H9 (cell line): Measurements from ENCODE around the gene MAN1B1. TPM values are rescaled to one million over a fixed set of nuclear protein-coding genes. Genes with fewer than 3 reads are reported as not detected.

ENCODE experiments used
- DNase-seq: peaks from one replicate; pipeline ENCODE4 v3.0.0-alpha.2; 2017
- H2AFZ ChIP-seq: one replicate; pipeline ENCODE4 v1.6.1; 2013; ENCODE audit warnings: mild to moderate bottlenecking, low read length, control low read depth, moderate library complexity
- H2AK5ac ChIP-seq: 2 replicates; pipeline ENCODE4 v1.6.1; 2013; ENCODE audit warnings: low read length, control low read depth, mixed read lengths; ENCODE audit not compliant: insufficient read length
- H2BK120ac ChIP-seq: one replicate; pipeline ENCODE4 v1.6.1; 2013; ENCODE audit warnings: low read depth, mild to moderate bottlenecking, low read length, control low read depth, inconsistent platforms; ENCODE audit not compliant: poor library complexity, severe bottlenecking
- H2BK12ac ChIP-seq: 2 replicates; pipeline ENCODE4 v1.6.1; 2013; ENCODE audit warnings: low read length, control low read depth, mixed read lengths, low read depth; ENCODE audit not compliant: insufficient read length
- H2BK15ac ChIP-seq: 2 replicates; pipeline ENCODE4 v1.6.1; 2013; ENCODE audit warnings: low read depth, low read length, control low read depth
- H2BK20ac ChIP-seq: one replicate; pipeline ENCODE4 v1.6.1; 2013; ENCODE audit warnings: low read depth, mild to moderate bottlenecking, low read length, control low read depth, inconsistent platforms; ENCODE audit not compliant: poor library complexity, severe bottlenecking
- H2BK5ac ChIP-seq: 2 replicates; pipeline ENCODE4 v1.6.1; 2013; ENCODE audit warnings: low read length, control low read depth, mixed read lengths; ENCODE audit not compliant: insufficient read length
- H3K14ac ChIP-seq: 2 replicates; pipeline ENCODE4 v1.6.1; 2013; ENCODE audit warnings: low read length, control low read depth; ENCODE audit not compliant: insufficient read depth
- H3K18ac ChIP-seq: 2 replicates; pipeline ENCODE4 v1.6.1; 2013; ENCODE audit warnings: low read depth, mild to moderate bottlenecking, mixed read lengths, low read length, control low read depth; ENCODE audit not compliant: insufficient read length
- H3K23ac ChIP-seq: 2 replicates; pipeline ENCODE4 v1.6.1; 2013; ENCODE audit warnings: low read length, control low read depth, mixed read lengths, low read depth; ENCODE audit not compliant: insufficient read length
- H3K23me2 ChIP-seq: 2 replicates; pipeline ENCODE4 v1.6.1; 2013; ENCODE audit warnings: low read depth, mild to moderate bottlenecking, mixed read lengths, low read length, control low read depth; ENCODE audit not compliant: insufficient read length, poor library complexity, severe bottlenecking
- H3K27ac ChIP-seq: 2 replicates; pipeline ENCODE4 v1.5.1; 2013; ENCODE audit warnings: low read length, control low read depth, mixed read lengths, low read depth; ENCODE audit not compliant: insufficient read length
- H3K27me3 ChIP-seq: 2 replicates; pipeline ENCODE4 v1.6.1; 2013; ENCODE audit warnings: low read length, control low read depth, inconsistent platforms; ENCODE audit not compliant: insufficient read depth
- H3K4ac ChIP-seq: 2 replicates; pipeline ENCODE4 v1.6.1; 2013; ENCODE audit warnings: low read depth, mild to moderate bottlenecking, control low read depth, inconsistent platforms, low read length, moderate library complexity
- H3K4me1 ChIP-seq: 2 replicates; pipeline ENCODE4 v1.6.1; 2013; ENCODE audit warnings: low read length, control low read depth, inconsistent platforms; ENCODE audit not compliant: insufficient read depth
- H3K4me2 ChIP-seq: 2 replicates; pipeline ENCODE4 v1.6.1; 2013; ENCODE audit warnings: low read length, control low read depth, mixed read lengths; ENCODE audit not compliant: insufficient read length, insufficient read depth
- H3K56ac ChIP-seq: 2 replicates; pipeline ENCODE4 v1.6.1; 2013; ENCODE audit warnings: low read depth, mild to moderate bottlenecking, mixed read lengths, low read length, control low read depth; ENCODE audit not compliant: insufficient read length
- H3K79me1 ChIP-seq: 2 replicates; pipeline ENCODE4 v1.6.1; 2013; ENCODE audit warnings: low read depth, mild to moderate bottlenecking, moderate library complexity, low read length, control low read depth, inconsistent platforms; ENCODE audit not compliant: insufficient read depth, poor library complexity, severe bottlenecking
- H3K79me2 ChIP-seq: 2 replicates; pipeline ENCODE4 v1.6.1; 2013; ENCODE audit warnings: low read length, control low read depth, inconsistent platforms; ENCODE audit not compliant: insufficient read depth
- H3K9ac ChIP-seq: 2 replicates; pipeline ENCODE4 v1.6.1; 2013; ENCODE audit warnings: low read length, control low read depth, mixed read lengths; ENCODE audit not compliant: insufficient read length; ENCODE audit errors: extremely low read depth
- H3K9me3 ChIP-seq: one replicate; pipeline ENCODE4 v1.6.1; 2013; ENCODE audit warnings: low read depth, low read length, inconsistent platforms; ENCODE audit not compliant: control insufficient read depth
- H3T11ph ChIP-seq: one replicate; pipeline ENCODE4 v1.6.1; 2013; ENCODE audit warnings: mild to moderate bottlenecking, low read length, control low read depth, inconsistent platforms
- H4K20me1 ChIP-seq: one replicate; pipeline ENCODE4 v1.6.1; 2013; ENCODE audit not compliant: control insufficient read depth, insufficient read length, insufficient read depth
- H4K5ac ChIP-seq: 2 replicates; pipeline ENCODE4 v1.6.1; 2013; ENCODE audit warnings: low read depth, mild to moderate bottlenecking, mixed read lengths, low read length, control low read depth; ENCODE audit not compliant: insufficient read length
- H4K8ac ChIP-seq: replicated peaks from 2 replicates; pipeline ENCODE4 v1.6.1; 2013; ENCODE audit warnings: low read length, control low read depth, mixed read lengths, low read depth; ENCODE audit not compliant: insufficient read length
- H4K91ac ChIP-seq: 2 replicates; pipeline ENCODE4 v1.6.1; 2013; ENCODE audit warnings: low read depth, mild to moderate bottlenecking, moderate library complexity, mixed read lengths, low read length, control low read depth; ENCODE audit not compliant: insufficient read length
- H3K27ac Mint-ChIP-seq, 3 experiments: 2 replicates in 2 of 3; 3 replicates in 1 of 3; pipeline ENCODE4 v1.8.0; 2020 to 2021; ENCODE audit warnings: mixed read lengths in 3 of 3, mild to moderate bottlenecking in 1 of 3, moderate library complexity in 1 of 3
- H3K27me3 Mint-ChIP-seq: 2 replicates; pipeline ENCODE4 v1.8.0; 2021; ENCODE audit warnings: low read depth, mild to moderate bottlenecking, moderate library complexity, mixed read lengths
- H3K36me3 Mint-ChIP-seq, 3 experiments: 2 replicates in 2 of 3; 3 replicates in 1 of 3; pipeline ENCODE4 v1.8.0; 2020 to 2021; ENCODE audit warnings: low read depth in 3 of 3, mixed read lengths in 3 of 3; ENCODE audit not compliant: insufficient read depth in 1 of 3
- H3K4me1 Mint-ChIP-seq, 2 experiments: 2 replicates each; pipeline ENCODE4 v1.8.0; 2020; ENCODE audit warnings: mixed read lengths in 2 of 2
- H3K4me3 Mint-ChIP-seq, 2 experiments: 2 replicates in 1 of 2; 3 replicates in 1 of 2; pipeline ENCODE4 v1.8.0; 2020 to 2021; ENCODE audit warnings: mild to moderate bottlenecking in 2 of 2, mixed read lengths in 2 of 2, moderate library complexity in 1 of 2
- H3K9me3 Mint-ChIP-seq, 2 experiments: 2 replicates in 1 of 2; 3 replicates in 1 of 2; pipeline ENCODE4 v1.8.0; 2020; ENCODE audit warnings: mild to moderate bottlenecking in 2 of 2, mixed read lengths in 2 of 2, moderate library complexity in 1 of 2
- CTCF ChIP-seq: fragments of 200-600 bp; sonication (generic); conservative IDR thresholded peaks from 3 replicates; pipeline ENCODE4 v1.8.0; 2021; ENCODE audit warnings: antibody characterized with exemption, mild to moderate bottlenecking
- WGBS: extraction: QIAGEN DNeasy Blood & Tissue Kit; methylation state at CpG from one replicate; pipeline ENCODE4 v1.1.7; 2013; ENCODE audit warnings: missing lambda C conversion rate, low lambda C conversion rate, mixed read lengths; ENCODE audit not compliant: insufficient read length; ENCODE audit errors: extremely low coverage; 5-methylcytosine and 5-hydroxymethylcytosine counted together
- total RNA-seq: library from RNA; stranded (reverse); gene quantifications from 2 replicates; pipeline ENCODE4 v1.2.1, GENCODE V29; 2021

The MAN1B1 gene
- total RNA-seq, 1 experiment from 2014 or later: 34.9 TPM

- DNase-seq: no peak
- no peak overlapping the region for H2BK15ac ChIP-seq
- no peaks in the 10 kb centered on the region for H3K4me1 ChIP-seq
- no peak overlapping the region for H4K91ac ChIP-seq
- no peak overlapping the region for H3K4me2 ChIP-seq
- Mint-ChIP-seq H3K4me1 (peaks cover 7 to 11% of the 10 kb centered on the region in 2 experiments), H3K27me3 (peaks cover 8% of the 10 kb centered on the region), H3K36me3 (peaks cover 0 to 5% (median 4%) of the 10 kb centered on the region in 3 experiments; a peak in 4 of 7 replicates), H3K4me3 (no peak overlapping the region), H3K9me3 (no peaks in the 10 kb centered on the region), H3K27ac (no peak overlapping the region; a peak in 1 of 7 replicates)
- H3T11ph ChIP-seq: no peak overlapping the region
- H3K79me2 ChIP-seq: no peaks in the 10 kb centered on the region
- no peak overlapping the region for H2AK5ac ChIP-seq
- H2BK5ac ChIP-seq: no peak overlapping the region
- H3K4ac ChIP-seq: no peak overlapping the region
- H4K20me1 ChIP-seq: peaks cover 3% of the 10 kb centered on the region
- H3K18ac ChIP-seq: no peak overlapping the region
- no peak overlapping the region for H2BK120ac ChIP-seq
- H3K27ac ChIP-seq: no peak overlapping the region
- H3K14ac ChIP-seq: no peak overlapping the region
- H2BK20ac ChIP-seq: no peak overlapping the region
- no peak overlapping the region for H4K8ac ChIP-seq
- no peak overlapping the region for H3K9ac ChIP-seq
- no peak overlapping the region for H3K23ac ChIP-seq
- H3K56ac ChIP-seq: no peak overlapping the region
- no peak overlapping the region for H2AFZ ChIP-seq
- H3K9me3 ChIP-seq: no peaks in the 10 kb centered on the region
- H3K27me3 ChIP-seq: no peaks in the 10 kb centered on the region
- H2BK12ac ChIP-seq: no peak overlapping the region
- no CpG with 5 or more reads among the region's 26 CpGs for WGBS
- TF ChIP-seq CTCF: no peak
- no peaks in the 10 kb centered on the region for H3K23me2 ChIP-seq
- no peak overlapping the region for H4K5ac ChIP-seq
- no peaks in the 10 kb centered on the region for H3K79me1 ChIP-seq
These were observed 23.3 kb upstream of the MAN1B1 start for GRCh38 chr9:137063311-137064026.
